H9 (cell line): Measurements from ENCODE around the gene KLK3. TPM values are rescaled to one million over a fixed set of nuclear protein-coding genes. Genes with fewer than 3 reads are reported as not detected.
A peak's percentile ranks its signal among the peaks of the same experiment; 100 is the strongest.

Experiments used
- DNase-seq: peaks from one replicate; pipeline ENCODE4 v3.0.0-alpha.2; 2017
- H2AFZ ChIP-seq: one replicate; pipeline ENCODE4 v1.6.1; 2013; ENCODE audit warnings: mild to moderate bottlenecking, low read length, control low read depth, moderate library complexity
- H2AK5ac ChIP-seq: 2 replicates; pipeline ENCODE4 v1.6.1; 2013; ENCODE audit warnings: low read length, control low read depth, mixed read lengths; ENCODE audit not compliant: insufficient read length
- H2BK120ac ChIP-seq: one replicate; pipeline ENCODE4 v1.6.1; 2013; ENCODE audit warnings: low read depth, mild to moderate bottlenecking, low read length, control low read depth, inconsistent platforms; ENCODE audit not compliant: poor library complexity, severe bottlenecking
- H2BK12ac ChIP-seq: 2 replicates; pipeline ENCODE4 v1.6.1; 2013; ENCODE audit warnings: low read length, control low read depth, mixed read lengths, low read depth; ENCODE audit not compliant: insufficient read length
- H2BK15ac ChIP-seq: 2 replicates; pipeline ENCODE4 v1.6.1; 2013; ENCODE audit warnings: low read depth, low read length, control low read depth
- H2BK20ac ChIP-seq: one replicate; pipeline ENCODE4 v1.6.1; 2013; ENCODE audit warnings: low read depth, mild to moderate bottlenecking, low read length, control low read depth, inconsistent platforms; ENCODE audit not compliant: poor library complexity, severe bottlenecking
- H2BK5ac ChIP-seq: 2 replicates; pipeline ENCODE4 v1.6.1; 2013; ENCODE audit warnings: low read length, control low read depth, mixed read lengths; ENCODE audit not compliant: insufficient read length
- H3K14ac ChIP-seq: 2 replicates; pipeline ENCODE4 v1.6.1; 2013; ENCODE audit warnings: low read length, control low read depth; ENCODE audit not compliant: insufficient read depth
- H3K18ac ChIP-seq: 2 replicates; pipeline ENCODE4 v1.6.1; 2013; ENCODE audit warnings: low read depth, mild to moderate bottlenecking, mixed read lengths, low read length, control low read depth; ENCODE audit not compliant: insufficient read length
- H3K23ac ChIP-seq: 2 replicates; pipeline ENCODE4 v1.6.1; 2013; ENCODE audit warnings: low read length, control low read depth, mixed read lengths, low read depth; ENCODE audit not compliant: insufficient read length
- H3K23me2 ChIP-seq: 2 replicates; pipeline ENCODE4 v1.6.1; 2013; ENCODE audit warnings: low read depth, mild to moderate bottlenecking, mixed read lengths, low read length, control low read depth; ENCODE audit not compliant: insufficient read length, poor library complexity, severe bottlenecking
- H3K27ac ChIP-seq: 2 replicates; pipeline ENCODE4 v1.5.1; 2013; ENCODE audit warnings: low read length, control low read depth, mixed read lengths, low read depth; ENCODE audit not compliant: insufficient read length
- H3K27me3 ChIP-seq: 2 replicates; pipeline ENCODE4 v1.6.1; 2013; ENCODE audit warnings: low read length, control low read depth, inconsistent platforms; ENCODE audit not compliant: insufficient read depth
- H3K4ac ChIP-seq: 2 replicates; pipeline ENCODE4 v1.6.1; 2013; ENCODE audit warnings: low read depth, mild to moderate bottlenecking, control low read depth, inconsistent platforms, low read length, moderate library complexity
- H3K4me1 ChIP-seq: 2 replicates; pipeline ENCODE4 v1.6.1; 2013; ENCODE audit warnings: low read length, control low read depth, inconsistent platforms; ENCODE audit not compliant: insufficient read depth
- H3K4me2 ChIP-seq: 2 replicates; pipeline ENCODE4 v1.6.1; 2013; ENCODE audit warnings: low read length, control low read depth, mixed read lengths; ENCODE audit not compliant: insufficient read length, insufficient read depth
- H3K56ac ChIP-seq: 2 replicates; pipeline ENCODE4 v1.6.1; 2013; ENCODE audit warnings: low read depth, mild to moderate bottlenecking, mixed read lengths, low read length, control low read depth; ENCODE audit not compliant: insufficient read length
- H3K79me1 ChIP-seq: 2 replicates; pipeline ENCODE4 v1.6.1; 2013; ENCODE audit warnings: low read depth, mild to moderate bottlenecking, moderate library complexity, low read length, control low read depth, inconsistent platforms; ENCODE audit not compliant: insufficient read depth, poor library complexity, severe bottlenecking
- H3K79me2 ChIP-seq: 2 replicates; pipeline ENCODE4 v1.6.1; 2013; ENCODE audit warnings: low read length, control low read depth, inconsistent platforms; ENCODE audit not compliant: insufficient read depth
- H3K9ac ChIP-seq: 2 replicates; pipeline ENCODE4 v1.6.1; 2013; ENCODE audit warnings: low read length, control low read depth, mixed read lengths; ENCODE audit not compliant: insufficient read length; ENCODE audit errors: extremely low read depth
- H3K9me3 ChIP-seq: one replicate; pipeline ENCODE4 v1.6.1; 2013; ENCODE audit warnings: low read depth, low read length, inconsistent platforms; ENCODE audit not compliant: control insufficient read depth
- H3T11ph ChIP-seq: one replicate; pipeline ENCODE4 v1.6.1; 2013; ENCODE audit warnings: mild to moderate bottlenecking, low read length, control low read depth, inconsistent platforms
- H4K20me1 ChIP-seq: one replicate; pipeline ENCODE4 v1.6.1; 2013; ENCODE audit not compliant: control insufficient read depth, insufficient read length, insufficient read depth
- H4K5ac ChIP-seq: 2 replicates; pipeline ENCODE4 v1.6.1; 2013; ENCODE audit warnings: low read depth, mild to moderate bottlenecking, mixed read lengths, low read length, control low read depth; ENCODE audit not compliant: insufficient read length
- H4K8ac ChIP-seq: replicated peaks from 2 replicates; pipeline ENCODE4 v1.6.1; 2013; ENCODE audit warnings: low read length, control low read depth, mixed read lengths, low read depth; ENCODE audit not compliant: insufficient read length
- H4K91ac ChIP-seq: 2 replicates; pipeline ENCODE4 v1.6.1; 2013; ENCODE audit warnings: low read depth, mild to moderate bottlenecking, moderate library complexity, mixed read lengths, low read length, control low read depth; ENCODE audit not compliant: insufficient read length
- H3K27ac Mint-ChIP-seq, 3 experiments: 2 replicates in 2 of 3; 3 replicates in 1 of 3; pipeline ENCODE4 v1.8.0; 2020 to 2021; ENCODE audit warnings: mixed read lengths in 3 of 3, mild to moderate bottlenecking in 1 of 3, moderate library complexity in 1 of 3
- H3K27me3 Mint-ChIP-seq: 2 replicates; pipeline ENCODE4 v1.8.0; 2021; ENCODE audit warnings: low read depth, mild to moderate bottlenecking, moderate library complexity, mixed read lengths
- H3K36me3 Mint-ChIP-seq, 3 experiments: 2 replicates in 2 of 3; 3 replicates in 1 of 3; pipeline ENCODE4 v1.8.0; 2020 to 2021; ENCODE audit warnings: low read depth in 3 of 3, mixed read lengths in 3 of 3; ENCODE audit not compliant: insufficient read depth in 1 of 3
- H3K4me1 Mint-ChIP-seq, 2 experiments: 2 replicates each; pipeline ENCODE4 v1.8.0; 2020; ENCODE audit warnings: mixed read lengths in 2 of 2
- H3K4me3 Mint-ChIP-seq, 2 experiments: 2 replicates in 1 of 2; 3 replicates in 1 of 2; pipeline ENCODE4 v1.8.0; 2020 to 2021; ENCODE audit warnings: mild to moderate bottlenecking in 2 of 2, mixed read lengths in 2 of 2, moderate library complexity in 1 of 2
- H3K9me3 Mint-ChIP-seq, 2 experiments: 2 replicates in 1 of 2; 3 replicates in 1 of 2; pipeline ENCODE4 v1.8.0; 2020; ENCODE audit warnings: mild to moderate bottlenecking in 2 of 2, mixed read lengths in 2 of 2, moderate library complexity in 1 of 2
- WGBS: extraction: QIAGEN DNeasy Blood & Tissue Kit; methylation state at CpG from one replicate; pipeline ENCODE4 v1.1.7; 2013; ENCODE audit warnings: missing lambda C conversion rate, low lambda C conversion rate, mixed read lengths; ENCODE audit not compliant: insufficient read length; ENCODE audit errors: extremely low coverage; 5-methylcytosine and 5-hydroxymethylcytosine counted together
- total RNA-seq: library from RNA; stranded (reverse); gene quantifications from 2 replicates; pipeline ENCODE4 v1.2.1, GENCODE V29; 2021
- TF ChIP-seq, protein P1 (sequence below): fragments of 200-600 bp; sonication (generic); conservative IDR thresholded peaks from 3 replicates; pipeline ENCODE4 v1.8.0; 2021; ENCODE audit warnings: antibody characterized with exemption, mild to moderate bottlenecking

The KLK3 gene
- total RNA-seq, 1 experiment from 2014 or later, result not detected

DNA sequence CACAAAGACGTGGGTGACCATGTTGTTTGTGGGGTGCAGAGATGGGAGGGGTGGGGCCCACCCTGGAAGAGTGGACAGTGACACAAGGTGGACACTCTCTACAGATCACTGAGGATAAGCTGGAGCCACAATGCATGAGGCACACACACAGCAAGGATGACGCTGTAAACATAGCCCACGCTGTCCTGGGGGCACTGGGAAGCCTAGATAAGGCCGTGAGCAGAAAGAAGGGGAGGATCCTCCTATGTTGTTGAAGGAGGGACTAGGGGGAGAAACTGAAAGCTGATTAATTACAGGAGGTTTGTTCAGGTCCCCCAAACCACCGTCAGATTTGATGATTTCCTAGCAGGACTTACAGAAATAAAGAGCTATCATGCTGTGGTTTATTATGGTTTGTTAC is 24.1 kb downstream of the KLK3 start:
- H2BK5ac ChIP-seq, result no peak overlapping the region
- peaks cover 0 to 1% of the 10 kb centered on the region in 2 experiments; a peak in 1 of 5 replicates for H3K9me3 Mint-ChIP-seq
- no peak overlapping the region for H4K8ac ChIP-seq
- no peaks in the 10 kb centered on the region for H3K23me2 ChIP-seq
- H2BK15ac ChIP-seq, result no peak overlapping the region
- H3K27me3 ChIP-seq, result no peaks in the 10 kb centered on the region; the same call in 1 of the 2 replicates
- no peaks in the 10 kb centered on the region for H4K20me1 ChIP-seq
- no peak for DNase-seq
- H3K4me3 Mint-ChIP-seq, result 0 out of 5 replicates have a peak overlapping the region, but pooled peaks of 1 of the 2 experiments have one; percentile 22
- H3K9me3 ChIP-seq, result no peaks in the 10 kb centered on the region
- H3K36me3 Mint-ChIP-seq, result no peaks in the 10 kb centered on the region
- H3K27me3 Mint-ChIP-seq, result peaks cover 43% of the 10 kb centered on the region
- H3K4ac ChIP-seq, result no peak overlapping the region
- no peak overlapping the region for H3K4me2 ChIP-seq
- H3K14ac ChIP-seq, result no peak overlapping the region
- no CpG with 5 or more reads among the region's 5 CpGs for WGBS
- no peak overlapping the region for H2AFZ ChIP-seq
- H3K4me1 Mint-ChIP-seq, result peaks cover 4 to 10% of the 10 kb centered on the region in 2 experiments; a peak in 2 of 4 replicates
- H3K27ac ChIP-seq, result no peak overlapping the region
- H4K91ac ChIP-seq, result no peak overlapping the region
- no peak overlapping the region for H3K18ac ChIP-seq
- H2BK20ac ChIP-seq, result no peak overlapping the region
- no peaks in the 10 kb centered on the region for H3K79me2 ChIP-seq
- H2BK120ac ChIP-seq, result no peak overlapping the region
- no peak overlapping the region for H3K9ac ChIP-seq
- no peak overlapping the region for H3T11ph ChIP-seq
- H2BK12ac ChIP-seq, result no peak overlapping the region
- H3K23ac ChIP-seq, result no peak overlapping the region
- no peak overlapping the region for H4K5ac ChIP-seq
- H3K56ac ChIP-seq, result no peak overlapping the region
- H2AK5ac ChIP-seq, result no peak overlapping the region
- no peak overlapping the region for H3K27ac Mint-ChIP-seq
- TF ChIP-seq, protein P1, sequence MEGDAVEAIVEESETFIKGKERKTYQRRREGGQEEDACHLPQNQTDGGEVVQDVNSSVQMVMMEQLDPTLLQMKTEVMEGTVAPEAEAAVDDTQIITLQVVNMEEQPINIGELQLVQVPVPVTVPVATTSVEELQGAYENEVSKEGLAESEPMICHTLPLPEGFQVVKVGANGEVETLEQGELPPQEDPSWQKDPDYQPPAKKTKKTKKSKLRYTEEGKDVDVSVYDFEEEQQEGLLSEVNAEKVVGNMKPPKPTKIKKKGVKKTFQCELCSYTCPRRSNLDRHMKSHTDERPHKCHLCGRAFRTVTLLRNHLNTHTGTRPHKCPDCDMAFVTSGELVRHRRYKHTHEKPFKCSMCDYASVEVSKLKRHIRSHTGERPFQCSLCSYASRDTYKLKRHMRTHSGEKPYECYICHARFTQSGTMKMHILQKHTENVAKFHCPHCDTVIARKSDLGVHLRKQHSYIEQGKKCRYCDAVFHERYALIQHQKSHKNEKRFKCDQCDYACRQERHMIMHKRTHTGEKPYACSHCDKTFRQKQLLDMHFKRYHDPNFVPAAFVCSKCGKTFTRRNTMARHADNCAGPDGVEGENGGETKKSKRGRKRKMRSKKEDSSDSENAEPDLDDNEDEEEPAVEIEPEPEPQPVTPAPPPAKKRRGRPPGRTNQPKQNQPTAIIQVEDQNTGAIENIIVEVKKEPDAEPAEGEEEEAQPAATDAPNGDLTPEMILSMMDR, result no peak
- H3K79me1 ChIP-seq, result no peaks in the 10 kb centered on the region
- no peaks in the 10 kb centered on the region; the same call in 1 of the 2 replicates for H3K4me1 ChIP-seq
